ENCODE data around the gene DNAJC16.
"Not testable (repeated sequence)": the region's sequence is repeated elsewhere in the genome, so short reads cannot be mapped to it uniquely, and the experiment has no call there.

DNAJC16 gene
- 13.4 to 42.2 (median 25.5) reads per million in 18 experiments for total RNA-seq

DNA sequence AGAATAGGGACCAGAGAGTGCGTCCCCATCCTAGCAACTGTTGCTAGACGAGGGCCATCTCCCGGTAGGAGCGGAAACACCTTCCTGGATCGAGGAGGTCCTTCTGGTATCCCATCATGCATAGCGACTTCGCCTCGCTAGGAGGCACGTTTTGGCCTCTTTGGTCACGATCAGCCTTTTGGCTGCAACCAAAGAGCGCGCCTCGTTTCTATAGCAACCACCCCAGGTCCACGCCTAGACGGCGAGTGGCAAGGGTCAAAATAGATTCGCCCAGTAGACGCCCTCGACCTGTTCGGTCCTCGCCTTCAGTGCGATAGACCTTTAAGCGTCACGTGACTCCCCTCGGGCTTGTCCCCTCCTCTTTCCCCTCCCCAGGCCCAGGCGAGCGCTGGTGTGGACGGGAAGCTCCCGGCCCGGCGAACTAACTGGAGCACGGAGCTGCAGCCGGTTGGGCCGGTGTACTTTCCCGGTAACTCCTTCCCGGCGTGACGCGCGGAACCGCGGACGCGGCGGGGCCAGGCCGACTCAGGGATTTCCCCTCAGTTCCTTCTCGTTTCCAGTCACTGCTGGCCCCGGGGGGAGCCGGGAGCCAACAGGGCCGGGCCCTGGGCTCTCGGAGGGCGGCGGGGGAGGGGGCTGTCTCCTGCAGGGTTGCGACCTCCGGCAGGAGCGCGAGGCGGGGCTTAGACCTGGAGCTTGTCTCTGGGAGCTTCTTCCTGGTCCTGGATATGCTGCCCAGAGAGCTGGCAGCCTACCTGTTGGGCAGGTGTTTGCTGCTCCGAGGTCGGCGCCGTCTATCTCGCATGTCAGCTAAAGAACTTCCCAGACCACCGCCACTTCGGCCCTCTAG, at the start of gene DNAJC16:
DNAJC16 (plus strand) TSS at position 359 of the 850 bp plus-strand sequence. CDS start 2,258 bp downstream, outside the sequence.
- DNase-seq: peak; percentile 100

DNA sequence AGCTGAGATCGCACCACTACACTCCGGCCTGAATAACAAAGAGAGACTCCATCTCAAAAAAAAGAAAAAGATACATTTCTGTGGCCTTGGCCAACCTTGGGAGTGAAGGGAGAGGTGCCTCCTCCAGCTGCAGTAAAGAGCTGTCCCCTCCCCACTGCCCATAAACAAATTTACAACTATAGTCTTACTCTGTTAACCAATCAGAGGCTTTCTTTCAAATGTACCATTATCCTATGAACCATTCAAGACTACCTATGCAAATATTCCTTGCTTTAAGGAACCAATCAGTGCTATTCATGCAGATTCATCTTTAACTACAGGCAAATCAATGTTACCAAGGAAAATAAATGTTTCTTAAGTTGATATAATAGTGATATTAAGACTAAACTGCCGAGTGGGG, 49.7 kb upstream of the DNAJC16 start:
- DNase-seq: no peak

DNA sequence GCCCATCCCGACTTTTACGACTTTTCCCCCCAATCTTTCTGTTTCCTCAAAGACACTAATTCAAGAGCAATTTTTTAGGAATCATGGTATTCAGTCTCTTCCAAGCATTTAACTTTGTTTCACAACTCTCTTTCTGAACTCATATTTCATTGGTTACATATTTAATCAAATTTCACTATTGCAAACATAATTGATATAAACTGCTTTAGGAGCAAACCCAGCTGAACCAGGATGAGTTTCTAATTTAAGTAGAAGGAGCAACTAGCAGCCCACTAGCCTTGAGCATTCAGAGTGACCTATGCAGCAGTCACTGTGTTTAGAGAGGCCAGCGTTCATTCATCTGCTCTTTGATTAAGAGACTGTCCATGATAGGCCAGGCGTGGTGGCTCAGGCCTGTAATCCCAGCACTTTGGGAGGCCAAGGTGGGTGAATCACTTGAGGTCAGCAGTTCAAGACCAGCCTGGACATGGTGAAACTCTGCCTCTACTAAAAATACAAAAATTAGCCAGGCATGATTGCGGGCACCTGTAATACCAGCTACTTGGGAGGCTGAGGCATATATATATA, 48.9 kb upstream of the DNAJC16 start:
- no peak for DNase-seq

DNA sequence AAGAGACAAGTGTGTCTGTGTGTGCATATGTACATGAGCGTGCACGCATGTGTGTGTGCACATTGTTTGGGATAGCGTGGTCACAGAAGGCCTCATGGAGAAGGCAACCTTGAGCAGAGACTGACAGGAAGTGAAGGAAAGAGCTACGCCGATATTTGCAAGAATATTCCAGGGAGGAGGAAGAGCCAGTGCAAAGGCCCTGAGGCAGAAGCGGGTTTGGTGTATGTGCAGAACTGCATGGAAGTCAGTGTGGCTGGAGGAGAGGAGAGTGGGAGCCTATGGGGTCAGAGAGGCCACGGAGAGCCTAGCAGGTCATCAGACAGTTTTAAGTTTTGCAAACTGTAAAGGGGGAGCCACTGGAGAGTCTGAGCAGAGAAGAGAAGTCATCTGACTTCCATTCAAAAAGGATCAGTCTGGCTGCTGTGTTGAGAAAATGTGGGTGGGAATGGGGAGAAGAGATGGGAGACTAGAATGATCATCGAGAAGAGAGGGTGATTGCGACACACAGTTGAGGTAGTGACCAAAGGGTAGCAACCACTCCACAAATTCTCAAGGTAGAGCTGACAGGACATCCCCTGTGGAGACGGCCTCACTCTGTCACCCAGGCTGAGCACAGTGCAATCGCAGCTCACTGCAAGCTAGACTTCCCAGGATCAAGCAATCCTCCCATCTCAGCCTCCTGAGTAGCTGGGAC, 46.8 kb upstream of the DNAJC16 start:
- DNase-seq: no peak

DNA sequence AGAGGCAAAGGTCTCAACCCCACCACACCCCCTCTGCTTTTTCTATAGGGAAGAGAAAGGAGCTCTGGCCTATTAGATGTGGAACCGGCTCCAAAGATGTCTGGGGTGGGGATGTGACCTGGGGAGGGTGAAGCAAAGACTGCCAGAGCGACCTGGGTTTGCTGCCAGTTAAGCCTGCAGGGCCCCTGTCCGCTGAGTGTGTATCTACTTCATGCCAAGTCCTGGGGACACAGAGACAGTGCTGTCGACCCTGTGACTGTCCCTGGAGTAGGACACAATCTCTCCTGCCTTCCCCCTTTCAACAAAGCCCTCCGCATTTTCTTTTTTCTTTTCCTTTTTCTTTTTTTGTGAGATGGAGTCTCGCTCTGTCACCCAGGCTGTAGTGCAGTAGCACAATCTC, 44.2 kb upstream of the DNAJC16 start:
- DNase-seq: not testable (repeated sequence)

DNA sequence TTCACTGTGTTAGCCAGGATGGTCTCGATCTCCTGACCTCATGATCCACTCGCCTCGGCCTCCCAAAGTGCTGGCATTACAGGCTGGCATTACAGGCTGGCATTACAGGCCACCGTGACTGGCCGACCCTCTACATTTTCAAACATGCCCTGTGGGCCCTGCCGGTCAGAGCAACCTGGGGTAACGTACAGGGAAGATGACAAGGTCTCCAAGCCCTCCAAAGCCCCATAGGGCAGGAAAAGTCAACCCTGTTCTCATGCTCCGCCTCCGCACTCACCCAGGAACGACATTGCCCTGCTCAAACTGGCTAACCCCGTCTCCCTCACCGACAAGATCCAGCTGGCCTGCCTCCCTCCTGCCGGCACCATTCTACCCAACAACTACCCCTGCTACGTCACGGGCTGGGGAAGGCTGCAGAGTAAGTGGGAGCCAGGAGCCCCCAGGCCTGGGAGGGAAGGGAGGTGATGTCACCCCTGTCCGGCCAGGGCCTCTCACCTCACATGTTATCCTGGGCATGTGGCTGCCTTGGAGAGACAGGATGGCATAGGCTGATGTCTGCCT, 43.6 kb upstream of the DNAJC16 start:
- DNase-seq: not testable (repeated sequence)

DNA sequence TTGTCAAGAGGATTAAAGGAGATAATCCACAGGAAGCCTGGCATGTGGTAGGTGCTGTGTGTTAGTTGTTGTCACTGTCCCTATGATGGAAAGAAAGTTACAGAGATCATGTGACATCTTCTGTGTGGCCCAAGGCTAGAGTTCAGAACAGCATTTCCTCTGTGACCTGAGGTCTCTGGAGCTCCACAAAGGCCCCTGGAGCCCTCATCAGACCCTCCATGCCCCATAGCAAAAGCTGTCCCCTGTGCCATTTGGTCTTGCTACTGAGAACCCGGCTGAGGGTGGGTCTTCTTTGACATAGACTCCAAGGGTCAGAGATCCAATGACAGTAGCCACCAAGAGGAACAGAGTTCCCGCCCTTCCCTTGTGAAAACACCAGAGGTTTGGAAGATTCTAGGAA, 42.7 kb upstream of the DNAJC16 start:
- DNase-seq: no peak

DNA sequence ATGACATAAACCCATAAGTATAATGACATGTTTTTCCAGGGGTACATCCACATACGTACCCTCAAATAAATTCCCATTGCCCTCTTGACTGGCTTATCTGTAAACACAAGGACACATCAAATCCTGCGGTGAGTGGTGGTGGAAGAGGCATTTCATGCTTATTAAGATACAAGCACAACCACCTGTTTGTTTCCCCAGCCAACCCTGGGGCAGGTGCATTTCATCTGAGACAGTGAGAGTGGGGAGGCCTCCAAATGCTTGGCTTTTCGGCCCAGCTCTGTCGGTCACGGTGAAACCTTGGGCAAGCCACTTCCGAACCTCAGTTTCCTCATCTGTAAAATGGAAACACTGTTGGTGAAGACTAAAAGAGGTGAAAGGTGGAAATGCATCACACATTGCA, 42.2 kb upstream of the DNAJC16 start:
- not testable (repeated sequence) for DNase-seq

DNA sequence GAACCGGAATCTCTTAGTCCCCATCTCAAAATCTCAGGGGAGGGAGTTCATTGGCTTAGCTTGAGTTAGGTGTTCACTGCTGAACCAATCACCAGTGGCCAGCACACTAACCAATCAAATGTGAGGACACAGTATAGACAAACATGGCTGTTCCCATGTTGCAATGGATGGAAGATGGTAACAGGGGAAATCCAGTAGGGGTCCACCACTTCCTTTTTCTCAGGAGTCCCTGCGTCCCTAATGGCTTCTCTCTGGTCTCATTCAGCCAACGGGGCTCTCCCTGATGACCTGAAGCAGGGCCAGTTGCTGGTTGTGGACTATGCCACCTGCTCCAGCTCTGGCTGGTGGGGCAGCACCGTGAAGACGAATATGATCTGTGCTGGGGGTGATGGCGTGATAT, 41.0 kb upstream of the DNAJC16 start:
- DNase-seq: no peak

DNA sequence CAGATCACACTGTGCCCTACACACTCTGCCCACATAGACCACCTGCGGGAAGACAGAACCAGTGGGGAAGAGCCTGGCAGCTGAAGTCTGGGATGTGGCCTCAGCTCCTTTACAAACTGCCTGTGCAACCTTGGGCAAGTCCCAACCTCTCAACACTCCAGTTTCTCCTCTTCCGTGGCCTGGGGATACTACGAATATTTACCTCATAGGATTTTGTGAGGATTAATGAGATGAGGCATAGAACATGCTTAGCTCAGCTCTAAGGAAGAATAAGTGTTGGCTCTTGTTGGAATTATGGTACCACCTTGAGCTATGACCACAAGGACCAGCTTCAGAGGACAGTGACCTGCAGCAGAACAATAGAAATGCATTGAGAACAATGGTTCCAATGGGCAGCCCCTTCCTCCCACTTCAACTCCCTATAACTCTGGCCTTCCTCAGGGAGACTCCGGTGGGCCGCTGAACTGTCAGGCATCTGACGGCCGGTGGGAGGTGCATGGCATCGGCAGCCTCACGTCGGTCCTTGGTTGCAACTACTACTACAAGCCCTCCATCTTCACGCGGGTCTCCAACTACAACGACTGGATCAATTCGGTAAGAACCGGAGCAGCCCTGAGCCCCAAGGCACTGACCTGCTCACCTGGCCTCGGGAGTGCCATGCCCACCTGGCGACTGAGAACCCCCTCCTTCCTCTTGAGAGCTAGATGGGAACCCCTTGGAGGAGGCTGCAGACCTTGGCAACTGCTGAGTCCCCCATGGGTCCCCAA, 39.6 kb upstream of the DNAJC16 start:
- DNase-seq: not testable (repeated sequence)

DNA sequence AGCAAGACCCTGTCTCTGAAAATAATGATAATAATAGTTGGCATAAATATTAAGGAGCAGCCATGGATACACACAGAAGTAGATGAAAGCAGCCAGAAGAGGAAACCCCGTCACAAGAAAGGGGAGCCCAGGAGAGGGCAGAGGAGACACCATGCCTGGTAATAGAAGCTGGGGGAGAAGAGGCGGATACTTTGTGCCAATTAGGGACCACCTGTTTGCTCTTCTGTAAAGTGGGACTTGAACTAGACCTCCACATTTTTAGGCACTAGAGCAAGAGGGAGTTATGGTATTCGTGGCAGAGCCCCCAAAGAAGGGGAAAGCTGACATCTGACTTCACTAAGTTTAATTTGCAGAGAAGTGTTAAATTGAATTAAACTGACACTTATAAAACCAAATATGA, 38.3 kb upstream of the DNAJC16 start:
- no peak for DNase-seq

DNA sequence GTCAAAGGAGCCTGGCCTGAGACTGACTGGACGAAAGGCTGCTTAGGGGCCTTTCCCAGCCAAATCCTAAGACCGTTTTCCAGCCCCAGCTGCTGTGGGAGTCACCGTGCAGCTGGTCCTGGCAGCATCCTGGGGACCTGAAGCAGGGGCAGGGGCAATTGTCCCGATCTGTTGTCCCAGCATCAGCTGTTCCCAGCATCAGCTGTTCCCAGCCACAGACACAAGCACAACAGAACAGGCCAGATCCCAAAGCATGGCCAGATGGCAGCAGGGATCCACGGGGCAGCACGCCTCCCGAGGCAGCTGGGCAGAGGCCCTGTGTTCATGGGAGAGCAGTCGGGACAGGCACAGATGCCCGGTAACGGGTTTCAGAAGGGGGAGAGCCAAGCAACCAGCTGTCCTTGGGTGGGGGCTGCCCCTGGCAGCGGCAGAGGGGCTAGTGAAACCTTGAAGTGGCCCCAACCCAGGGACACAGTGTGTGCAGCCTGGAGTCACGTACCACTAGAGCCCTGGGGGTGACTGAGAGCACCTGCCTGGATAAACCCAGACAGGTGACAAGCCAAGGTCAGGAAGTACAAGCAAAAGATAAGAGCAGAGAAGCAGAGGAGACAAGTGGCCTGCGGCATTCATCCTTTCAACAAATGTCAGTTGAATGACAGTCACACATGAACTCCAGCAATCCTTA, 37.5 kb upstream of the DNAJC16 start:
- DNase-seq: no peak

DNA sequence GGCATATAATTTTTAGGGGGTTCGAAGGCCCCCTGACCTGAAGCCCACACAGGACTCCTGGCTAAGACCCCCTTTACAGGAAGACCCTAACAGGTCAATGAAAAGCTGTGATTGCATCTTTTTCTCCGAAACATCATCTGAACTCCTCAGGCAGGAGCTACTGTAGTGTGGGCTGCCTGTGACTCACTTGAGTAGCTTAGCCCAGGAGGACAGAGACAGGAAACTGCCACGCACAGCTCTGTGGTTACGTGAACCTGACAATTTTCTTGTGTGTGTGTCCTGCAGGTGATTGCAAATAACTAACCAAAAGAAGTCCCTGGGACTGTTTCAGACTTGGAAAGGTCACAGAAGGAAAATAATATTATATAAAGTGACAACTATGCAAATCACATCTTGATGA, 35.6 kb upstream of the DNAJC16 start:
- not testable (repeated sequence) for DNase-seq

DNA sequence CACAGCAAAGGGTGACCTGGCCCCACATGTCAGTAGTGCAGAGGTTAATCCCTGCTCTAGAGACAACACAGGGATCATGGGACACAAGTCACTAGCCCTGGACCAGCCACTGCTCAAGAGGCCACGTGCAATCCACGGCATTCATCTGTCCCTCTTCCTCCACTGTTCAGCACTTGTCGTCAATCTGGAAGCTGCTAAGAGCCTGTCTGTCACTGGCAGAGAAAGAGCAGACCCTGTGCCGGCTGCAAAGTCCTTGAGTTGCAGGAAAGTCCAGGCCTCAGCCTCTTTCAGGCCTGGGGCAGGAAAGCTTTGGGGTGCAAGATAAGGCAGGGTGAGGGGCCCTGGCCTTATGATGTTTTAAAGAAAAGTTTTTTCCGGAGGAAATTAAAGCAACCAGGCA, 34.1 kb upstream of the DNAJC16 start:
- no peak for DNase-seq

DNA sequence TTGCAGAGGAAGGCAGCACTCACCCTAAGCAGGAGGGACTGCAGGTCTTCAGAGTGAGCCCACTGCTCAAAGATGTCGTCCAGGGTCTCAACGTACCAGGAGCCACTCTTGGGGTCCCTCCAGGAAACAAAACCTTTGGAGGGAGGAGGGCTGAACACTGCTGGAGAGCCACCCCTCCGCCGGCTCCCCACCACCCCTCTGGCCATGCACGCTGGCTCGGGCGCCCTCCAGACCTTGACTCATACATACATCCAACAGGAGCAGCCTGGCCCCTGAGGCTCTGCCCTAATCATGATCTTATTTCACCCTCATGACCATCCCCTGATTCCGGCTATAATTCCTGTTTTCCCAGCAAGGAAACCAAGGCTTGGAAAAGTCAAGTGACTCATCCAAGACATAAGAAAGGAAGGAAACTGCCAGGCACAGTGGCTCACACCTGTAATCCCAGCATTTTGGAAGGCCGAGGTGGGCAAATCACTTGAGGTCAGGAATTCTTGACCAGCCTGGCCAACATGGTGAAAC, 32.7 kb upstream of the DNAJC16 start:
- DNase-seq: no peak

DNA sequence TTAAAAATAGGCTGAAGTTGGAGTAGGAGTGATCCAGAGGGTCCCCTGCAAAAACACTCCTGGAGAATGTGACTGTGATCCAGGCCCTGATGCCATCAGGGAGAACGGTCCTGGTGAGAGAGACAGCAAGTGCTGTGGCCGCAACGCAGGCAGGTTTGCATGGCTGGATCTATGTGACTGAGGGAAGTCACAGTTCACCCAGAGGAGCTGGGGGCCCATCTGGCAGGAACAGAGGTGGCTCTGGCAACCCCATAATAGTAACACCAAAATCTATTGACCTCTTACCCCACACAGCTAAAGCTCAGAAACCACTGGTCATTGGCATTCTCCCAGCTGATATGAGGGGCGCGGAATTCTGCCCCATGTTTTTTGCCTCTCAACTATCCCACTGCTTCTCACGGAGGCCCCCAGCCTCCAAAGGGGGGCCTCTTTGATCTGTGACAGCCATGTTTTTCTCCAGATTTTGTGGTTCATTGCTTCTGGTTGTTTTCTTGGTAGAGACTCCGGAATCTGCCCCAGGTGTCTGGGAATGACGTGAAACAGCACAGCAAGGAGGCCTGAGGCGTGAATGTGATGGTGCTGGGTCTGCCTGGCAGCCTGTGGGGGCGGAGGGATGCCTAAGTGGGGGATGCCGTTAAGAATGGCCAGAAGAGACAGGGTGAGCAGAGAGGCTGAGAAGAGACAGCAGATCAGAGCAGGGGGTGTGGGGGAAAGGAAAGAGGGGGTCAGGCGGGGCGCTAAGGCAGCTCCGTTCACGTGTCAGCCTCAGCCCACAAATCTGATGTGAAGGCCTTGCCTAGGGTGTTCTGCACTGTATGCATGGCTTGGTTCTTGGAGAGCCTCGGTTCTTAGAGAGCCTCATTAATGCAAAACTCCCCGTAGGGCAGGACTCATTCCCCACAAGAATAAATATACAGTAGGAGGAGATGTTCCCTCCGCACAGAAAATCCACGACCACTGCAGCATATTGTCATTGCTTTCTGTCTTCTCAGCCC, 26.2 kb upstream of the DNAJC16 start:
- DNase-seq: no peak

DNA sequence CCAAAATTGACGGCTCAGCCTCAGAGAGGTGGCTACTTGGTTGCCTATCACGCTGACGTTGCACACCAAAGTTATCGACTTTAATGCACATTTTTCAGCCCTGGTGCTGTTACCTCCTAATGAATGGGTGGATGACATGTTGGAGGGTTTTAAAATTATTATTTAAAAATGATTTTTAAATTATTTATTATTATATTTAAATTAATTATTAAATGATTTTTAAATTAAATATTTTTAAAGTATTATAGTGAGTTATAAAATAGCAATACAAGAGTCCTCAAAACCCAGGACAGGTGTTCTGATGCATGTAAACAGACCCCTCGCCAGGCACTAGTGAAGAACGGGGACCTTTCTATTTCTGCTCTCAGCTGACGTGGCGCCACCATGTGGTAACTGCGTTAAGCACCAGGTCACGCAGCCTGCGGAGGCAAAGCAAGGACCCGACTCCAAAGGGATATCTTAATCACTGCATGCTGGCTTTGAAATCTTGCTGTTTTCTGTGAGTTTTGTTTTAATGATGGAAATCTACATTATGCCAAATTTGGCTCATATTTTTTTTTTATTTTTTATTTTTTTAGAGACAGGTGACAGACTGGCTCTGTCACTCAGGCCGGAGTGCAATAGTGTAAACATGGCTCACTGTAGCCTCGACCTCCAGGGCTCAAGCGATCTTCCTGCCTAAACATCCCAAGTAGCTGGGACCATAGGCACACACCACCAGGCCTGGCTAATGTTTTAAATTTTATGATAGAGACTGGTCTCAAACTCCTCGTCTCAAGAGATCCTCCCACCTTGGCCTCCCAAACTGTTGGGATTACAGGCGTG, 25.2 kb upstream of the DNAJC16 start:
- DNase-seq: peak; percentile 66 to 68

DNA sequence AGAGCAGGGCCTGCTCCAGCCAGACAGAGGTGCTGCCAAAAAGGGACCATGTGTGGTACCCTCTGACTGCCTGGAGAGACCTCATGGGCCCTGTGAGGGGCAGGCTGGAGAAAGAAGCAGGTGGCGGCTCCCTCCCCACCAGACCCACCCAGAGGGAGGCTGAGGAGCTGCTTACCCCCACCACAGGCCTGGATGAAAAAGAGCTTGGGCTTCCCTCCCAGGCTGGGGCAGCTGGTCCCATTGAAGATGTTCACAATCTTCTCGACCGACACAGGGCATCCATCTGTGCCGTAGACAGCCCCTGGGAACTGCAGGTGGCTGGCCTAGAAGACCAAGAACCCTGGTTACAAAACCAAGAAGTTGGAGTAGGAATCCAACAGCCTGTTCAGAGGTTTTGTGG, 22.2 kb upstream of the DNAJC16 start:
- DNase-seq: no peak

DNA sequence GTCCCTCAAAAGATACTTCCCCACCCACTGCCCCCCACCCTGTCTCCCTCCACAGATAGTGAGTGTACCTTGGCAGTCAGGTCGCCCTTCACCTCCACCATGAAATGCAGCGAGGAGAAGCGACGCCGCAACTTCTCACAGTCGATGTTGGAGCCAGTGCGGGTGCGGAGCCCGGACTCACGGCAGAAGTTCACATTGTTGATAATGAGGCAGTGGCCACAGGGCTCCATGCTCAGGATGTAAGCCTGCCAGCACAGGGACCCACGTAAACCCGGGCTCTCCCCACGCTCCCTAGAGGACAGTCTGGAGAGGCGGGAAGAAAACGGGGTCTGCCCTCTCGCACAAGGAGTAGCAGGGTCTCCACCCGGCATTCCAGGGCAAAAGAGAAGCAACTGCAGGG, 19.8 kb upstream of the DNAJC16 start:
- DNase-seq: no peak
